Measurements from ENCODE around the gene CACNA1D.
"Not testable (repeated sequence)": the region's sequence is repeated elsewhere in the genome, so short reads cannot be mapped to it uniquely, and the experiment has no call there.

The CACNA1D gene

GRCh38 chr3:53530205-53530604 lies 35.8 kb downstream of the CACNA1D start:
- no peak for DNase-seq

- no peak for DNase-seq
These were observed 37.3 kb downstream of the CACNA1D start for GRCh38 chr3:53531749-53532148.

GRCh38 chr3:53533472-53533871 lies 39.1 kb downstream of the CACNA1D start:
- DNase-seq: no peak

- no peak for DNase-seq
These were observed 39.8 kb downstream of the CACNA1D start for GRCh38 chr3:53534216-53534615.

- peak; percentile 68 for DNase-seq
These were observed 40.4 kb downstream of the CACNA1D start for GRCh38 chr3:53534676-53535400.

GRCh38 chr3:53536282-53536681 lies 41.9 kb downstream of the CACNA1D start:
- DNase-seq: no peak

- DNase-seq: no peak
These were observed 49.9 kb downstream of the CACNA1D start for GRCh38 chr3:53544357-53544756.

GRCh38 chr3:53545310-53545995 lies 51.0 kb downstream of the CACNA1D start:
- no peak for DNase-seq

- DNase-seq: no peak
These were observed 51.6 kb downstream of the CACNA1D start for GRCh38 chr3:53545996-53546359.

GRCh38 chr3:53547327-53547726 lies 52.9 kb downstream of the CACNA1D start:
- DNase-seq: no peak

GRCh38 chr3:53550005-53550620 lies 55.7 kb downstream of the CACNA1D start:
- DNase-seq: no peak

- no peak for DNase-seq
These were observed 56.9 kb downstream of the CACNA1D start for GRCh38 chr3:53551324-53551723.

- no peak for DNase-seq
These were observed 58.3 kb downstream of the CACNA1D start for GRCh38 chr3:53552730-53553129.

- DNase-seq: no peak
These were observed 58.8 kb downstream of the CACNA1D start for GRCh38 chr3:53553200-53553599.

- DNase-seq: no peak
These were observed 60.2 kb downstream of the CACNA1D start for GRCh38 chr3:53554559-53555067.

- no peak for DNase-seq
These were observed 60.7 kb downstream of the CACNA1D start for GRCh38 chr3:53555068-53555588.

- no peak for DNase-seq
These were observed 72.2 kb downstream of the CACNA1D start for GRCh38 chr3:53566461-53567145.

GRCh38 chr3:53570081-53570480 lies 75.7 kb downstream of the CACNA1D start:
- no peak for DNase-seq

- no peak for DNase-seq
These were observed 76.3 kb downstream of the CACNA1D start for GRCh38 chr3:53570709-53571108.

- no peak for DNase-seq
These were observed 76.9 kb downstream of the CACNA1D start for GRCh38 chr3:53571264-53571663.

- not testable (repeated sequence) for DNase-seq
These were observed 77.8 kb downstream of the CACNA1D start for GRCh38 chr3:53572184-53572583.

GRCh38 chr3:53577506-53577905 lies 83.1 kb downstream of the CACNA1D start:
- DNase-seq: no peak

GRCh38 chr3:53579636-53580035 lies 85.2 kb downstream of the CACNA1D start:
- no peak for DNase-seq

Measured in retina (tissue), 1 donor.